Muscle layer of duodenum (tissue), 2 donors: ENCODE data around the gene AGMAT.

Experiments used
- H3K27ac ChIP-seq: one replicate; pipeline ENCODE4 v1.7.0; 2013; ENCODE audit warnings: mild to moderate bottlenecking, low read length
- H3K27me3 ChIP-seq: one replicate; pipeline ENCODE4 v1.7.0; 2013; ENCODE audit warnings: low read depth, mild to moderate bottlenecking, control low read depth, low read length
- H3K36me3 ChIP-seq, 2 donors: one replicate each; pipeline ENCODE4 v1.7.0; 2013; ENCODE audit warnings: low read length in 2 of 2, control low read depth in 1 of 2, mild to moderate bottlenecking in 1 of 2; ENCODE audit not compliant: insufficient read depth in 2 of 2, control insufficient read depth in 1 of 2
- H3K4me1 ChIP-seq, 2 donors: one replicate each; pipeline ENCODE4 v1.7.0; 2013; ENCODE audit warnings: low read length in 2 of 2, mild to moderate bottlenecking in 2 of 2, control low read depth in 1 of 2, moderate library complexity in 1 of 2; ENCODE audit not compliant: insufficient read depth in 2 of 2, control insufficient read depth in 1 of 2
- H3K4me3 ChIP-seq, 2 donors: one replicate each; pipeline ENCODE4 v1.7.0; 2013; ENCODE audit warnings: low read length in 2 of 2, low read depth in 1 of 2, mild to moderate bottlenecking in 1 of 2
- H3K9me3 ChIP-seq, 2 donors: one replicate each; pipeline ENCODE4 v1.7.0; 2013; ENCODE audit warnings: low read length in 2 of 2, control low read depth in 1 of 2, mild to moderate bottlenecking in 1 of 2; ENCODE audit not compliant: control insufficient read depth in 1 of 2
- donor health status: healthy.

AGMAT gene

GRCh38 chr1:15621975-15622374, 37.1 kb upstream of the AGMAT start:
- H3K4me3 ChIP-seq: no peak overlapping the region
- H3K27ac ChIP-seq: no peak overlapping the region
- peaks cover 5 to 8% of the 10 kb centered on the region in 2 donors for H3K36me3 ChIP-seq
- no peaks in the 10 kb centered on the region for H3K27me3 ChIP-seq
- H3K4me1 ChIP-seq: peaks cover 12 to 40% of the 10 kb centered on the region in 2 donors
- no peaks in the 10 kb centered on the region for H3K9me3 ChIP-seq

- H3K4me1 ChIP-seq: peaks cover 16 to 43% of the 10 kb centered on the region in 2 donors
- H3K27ac ChIP-seq: no peak overlapping the region
- no peak overlapping the region for H3K4me3 ChIP-seq
- peaks cover 0 to 8% of the 10 kb centered on the region in 2 donors for H3K36me3 ChIP-seq
- H3K27me3 ChIP-seq: no peaks in the 10 kb centered on the region
- no peaks in the 10 kb centered on the region for H3K9me3 ChIP-seq
These were observed 36.2 kb upstream of the AGMAT start for GRCh38 chr1:15620902-15621682.

- H3K4me1 ChIP-seq: peaks cover 16 to 43% of the 10 kb centered on the region in 2 donors
- no peak overlapping the region for H3K27ac ChIP-seq
- H3K9me3 ChIP-seq: no peaks in the 10 kb centered on the region
- H3K36me3 ChIP-seq: peaks cover 0 to 8% of the 10 kb centered on the region in 2 donors
- no peaks in the 10 kb centered on the region for H3K27me3 ChIP-seq
- no peak overlapping the region for H3K4me3 ChIP-seq
These were observed 35.3 kb upstream of the AGMAT start for GRCh38 chr1:15620155-15620545.

- Histone ChIP-seq H3K4me3 (peak overlapping the region; percentile 87 to 98), H3K36me3 (peaks cover 0 to 8% of the 10 kb centered on the region in 2 donors), H3K27me3 (no peaks in the 10 kb centered on the region), H3K9me3 (no peaks in the 10 kb centered on the region), H3K27ac (peak overlapping the region; percentile 93), H3K4me1 (peaks cover 16 to 43% of the 10 kb centered on the region in 2 donors)
These were observed 34.0 kb upstream of the AGMAT start for GRCh38 chr1:15618655-15619525.

GRCh38 chr1:15618077-15618654, 33.3 kb upstream of the AGMAT start:
- peaks cover 0 to 8% of the 10 kb centered on the region in 2 donors for H3K36me3 ChIP-seq
- H3K27me3 ChIP-seq: no peaks in the 10 kb centered on the region
- peaks cover 16 to 43% of the 10 kb centered on the region in 2 donors for H3K4me1 ChIP-seq
- H3K9me3 ChIP-seq: no peaks in the 10 kb centered on the region
- H3K27ac ChIP-seq: peak overlapping the region; percentile 93
- H3K4me3 ChIP-seq: peak overlapping the region; percentile 87 to 98

- Histone ChIP-seq H3K27me3 (no peaks in the 10 kb centered on the region), H3K4me1 (peaks cover 16 to 43% of the 10 kb centered on the region in 2 donors), H3K36me3 (peaks cover 0 to 8% of the 10 kb centered on the region in 2 donors), H3K4me3 (peak within 1 kb of the TSS; percentile 87 to 98), H3K9me3 (no peaks in the 10 kb centered on the region), H3K27ac (peak within 1 kb of the TSS; percentile 93)
These were observed 32.6 kb upstream of the AGMAT start, which contains the start of gene DDI2 for GRCh38 chr1:15617173-15618076. Gene DDI2 (plus strand): TSS chr1:15617458. CDS start chr1:15617671, 213 bp downstream.

GRCh38 chr1:15616373-15617172, 31.7 kb upstream of the AGMAT start:
- Histone ChIP-seq H3K27me3 (no peaks in the 10 kb centered on the region), H3K4me1 (peaks cover 16 to 36% of the 10 kb centered on the region in 2 donors), H3K27ac (peak overlapping the region; percentile 93), H3K36me3 (peaks cover 0 to 8% of the 10 kb centered on the region in 2 donors), H3K9me3 (no peaks in the 10 kb centered on the region), H3K4me3 (peak overlapping the region; percentile 86 to 98)

GRCh38 chr1:15610167-15610566, 25.3 kb upstream of the AGMAT start:
- no peaks in the 10 kb centered on the region for H3K27me3 ChIP-seq
- H3K9me3 ChIP-seq: no peaks in the 10 kb centered on the region
- no peak overlapping the region for H3K27ac ChIP-seq
- H3K4me1 ChIP-seq: no peaks in the 10 kb centered on the region
- H3K4me3 ChIP-seq: no peak overlapping the region
- H3K36me3 ChIP-seq: no peaks in the 10 kb centered on the region

- Histone ChIP-seq H3K4me1 (no peaks in the 10 kb centered on the region), H3K27me3 (no peaks in the 10 kb centered on the region), H3K9me3 (no peaks in the 10 kb centered on the region), H3K4me3 (no peak overlapping the region), H3K27ac (no peak overlapping the region), H3K36me3 (no peaks in the 10 kb centered on the region)
These were observed 24.8 kb upstream of the AGMAT start for GRCh38 chr1:15609631-15610030.
